ENCODE results near the gene WT1. TPM values are rescaled to one million over a fixed set of nuclear protein-coding genes. Genes with fewer than 3 reads are reported as not detected.
A peak's percentile ranks its signal among the peaks of the same experiment; 100 is the strongest.

The WT1 gene
- total and polyA plus RNA-seq, 4 donors, result 0.05 to 0.06 TPM; not detected in 2

DNA sequence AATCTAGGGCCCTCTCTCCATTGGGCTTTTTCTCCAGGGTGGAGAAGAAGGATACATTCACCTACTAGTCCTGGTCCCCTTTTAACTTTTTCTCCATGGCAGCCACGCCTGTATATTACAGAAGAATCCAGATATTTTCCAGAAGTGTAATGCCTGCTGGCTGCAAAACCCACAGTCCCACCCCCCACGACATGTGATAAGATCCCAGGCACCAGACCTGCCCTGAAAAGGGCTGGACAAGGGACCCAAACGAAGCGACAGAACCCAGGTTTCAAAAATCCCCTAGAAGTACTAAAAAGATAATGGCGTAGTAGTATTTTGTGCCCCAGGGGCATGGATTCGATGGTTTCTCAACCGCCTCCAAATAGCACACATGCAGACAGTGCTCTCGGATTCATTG lies 2.8 kb downstream of the WT1 start:
- no peak overlapping the region for H3K4me3 ChIP-seq (ENCODE audit: low read depth in 1 of 3, low read length in 3 of 3)
- no peaks in the 10 kb centered on the region for H3K9me3 ChIP-seq (ENCODE audit: control insufficient read depth in 4 of 4, low read length in 3 of 4)
- no peak overlapping the region for H3K27ac ChIP-seq (ENCODE audit: low read depth in 1 of 2, low read length in 2 of 2)
- H3K36me3 ChIP-seq (ENCODE audit: control insufficient read depth in 4 of 4, insufficient read depth in 3 of 4, low read depth in 1 of 4, low read length in 3 of 4), result no peaks in the 10 kb centered on the region
- no peak for DNase-seq (ENCODE audit: low spot score)
- no peak for TF ChIP-seq TAF1 (conservative IDR thresholded peaks at IDR 0.05)
- TF ChIP-seq FOXA2 (IDR thresholded peaks at IDR 0.05), result no peak
- no peak for TF ChIP-seq HNF4G (IDR thresholded peaks at IDR 0.05)
- no peak for TF ChIP-seq RXRA (IDR thresholded peaks at IDR 0.05)
- TF ChIP-seq, protein P1, sequence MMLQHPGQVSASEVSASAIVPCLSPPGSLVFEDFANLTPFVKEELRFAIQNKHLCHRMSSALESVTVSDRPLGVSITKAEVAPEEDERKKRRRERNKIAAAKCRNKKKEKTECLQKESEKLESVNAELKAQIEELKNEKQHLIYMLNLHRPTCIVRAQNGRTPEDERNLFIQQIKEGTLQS (IDR thresholded peaks at IDR 0.05), result no peak
- no peak for TF ChIP-seq JUND (IDR thresholded peaks at IDR 0.05)
- no peak for TF ChIP-seq NR2F2 (IDR thresholded peaks at IDR 0.05)
- TF ChIP-seq RAD21 (IDR thresholded peaks at IDR 0.05), result no peak
- TF ChIP-seq FOXA1 (IDR thresholded peaks at IDR 0.05), result no peak
- no peak for TF ChIP-seq GABPA (IDR thresholded peaks at IDR 0.05 in 1 of 2, conservative IDR thresholded peaks at IDR 0.05 in 1 of 2)
- TF ChIP-seq, protein P2, sequence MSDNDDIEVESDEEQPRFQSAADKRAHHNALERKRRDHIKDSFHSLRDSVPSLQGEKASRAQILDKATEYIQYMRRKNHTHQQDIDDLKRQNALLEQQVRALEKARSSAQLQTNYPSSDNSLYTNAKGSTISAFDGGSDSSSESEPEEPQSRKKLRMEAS (IDR thresholded peaks at IDR 0.05), result no peak
- TF ChIP-seq HNF4A (conservative IDR thresholded peaks at IDR 0.05), result no peak
- no peak for TF ChIP-seq YY1 (IDR thresholded peaks at IDR 0.05)
- TF ChIP-seq, protein P3, sequence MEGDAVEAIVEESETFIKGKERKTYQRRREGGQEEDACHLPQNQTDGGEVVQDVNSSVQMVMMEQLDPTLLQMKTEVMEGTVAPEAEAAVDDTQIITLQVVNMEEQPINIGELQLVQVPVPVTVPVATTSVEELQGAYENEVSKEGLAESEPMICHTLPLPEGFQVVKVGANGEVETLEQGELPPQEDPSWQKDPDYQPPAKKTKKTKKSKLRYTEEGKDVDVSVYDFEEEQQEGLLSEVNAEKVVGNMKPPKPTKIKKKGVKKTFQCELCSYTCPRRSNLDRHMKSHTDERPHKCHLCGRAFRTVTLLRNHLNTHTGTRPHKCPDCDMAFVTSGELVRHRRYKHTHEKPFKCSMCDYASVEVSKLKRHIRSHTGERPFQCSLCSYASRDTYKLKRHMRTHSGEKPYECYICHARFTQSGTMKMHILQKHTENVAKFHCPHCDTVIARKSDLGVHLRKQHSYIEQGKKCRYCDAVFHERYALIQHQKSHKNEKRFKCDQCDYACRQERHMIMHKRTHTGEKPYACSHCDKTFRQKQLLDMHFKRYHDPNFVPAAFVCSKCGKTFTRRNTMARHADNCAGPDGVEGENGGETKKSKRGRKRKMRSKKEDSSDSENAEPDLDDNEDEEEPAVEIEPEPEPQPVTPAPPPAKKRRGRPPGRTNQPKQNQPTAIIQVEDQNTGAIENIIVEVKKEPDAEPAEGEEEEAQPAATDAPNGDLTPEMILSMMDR (IDR thresholded peaks at IDR 0.05; ENCODE audit: low read depth, low read length, missing input control), result no peak
- TF ChIP-seq, protein P4, sequence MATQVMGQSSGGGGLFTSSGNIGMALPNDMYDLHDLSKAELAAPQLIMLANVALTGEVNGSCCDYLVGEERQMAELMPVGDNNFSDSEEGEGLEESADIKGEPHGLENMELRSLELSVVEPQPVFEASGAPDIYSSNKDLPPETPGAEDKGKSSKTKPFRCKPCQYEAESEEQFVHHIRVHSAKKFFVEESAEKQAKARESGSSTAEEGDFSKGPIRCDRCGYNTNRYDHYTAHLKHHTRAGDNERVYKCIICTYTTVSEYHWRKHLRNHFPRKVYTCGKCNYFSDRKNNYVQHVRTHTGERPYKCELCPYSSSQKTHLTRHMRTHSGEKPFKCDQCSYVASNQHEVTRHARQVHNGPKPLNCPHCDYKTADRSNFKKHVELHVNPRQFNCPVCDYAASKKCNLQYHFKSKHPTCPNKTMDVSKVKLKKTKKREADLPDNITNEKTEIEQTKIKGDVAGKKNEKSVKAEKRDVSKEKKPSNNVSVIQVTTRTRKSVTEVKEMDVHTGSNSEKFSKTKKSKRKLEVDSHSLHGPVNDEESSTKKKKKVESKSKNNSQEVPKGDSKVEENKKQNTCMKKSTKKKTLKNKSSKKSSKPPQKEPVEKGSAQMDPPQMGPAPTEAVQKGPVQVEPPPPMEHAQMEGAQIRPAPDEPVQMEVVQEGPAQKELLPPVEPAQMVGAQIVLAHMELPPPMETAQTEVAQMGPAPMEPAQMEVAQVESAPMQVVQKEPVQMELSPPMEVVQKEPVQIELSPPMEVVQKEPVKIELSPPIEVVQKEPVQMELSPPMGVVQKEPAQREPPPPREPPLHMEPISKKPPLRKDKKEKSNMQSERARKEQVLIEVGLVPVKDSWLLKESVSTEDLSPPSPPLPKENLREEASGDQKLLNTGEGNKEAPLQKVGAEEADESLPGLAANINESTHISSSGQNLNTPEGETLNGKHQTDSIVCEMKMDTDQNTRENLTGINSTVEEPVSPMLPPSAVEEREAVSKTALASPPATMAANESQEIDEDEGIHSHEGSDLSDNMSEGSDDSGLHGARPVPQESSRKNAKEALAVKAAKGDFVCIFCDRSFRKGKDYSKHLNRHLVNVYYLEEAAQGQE (IDR thresholded peaks at IDR 0.05), result no peak
- peaks cover 14 to 49% (median 33%) of the 10 kb centered on the region in 4 donors for H3K4me1 ChIP-seq (ENCODE audit: control insufficient read depth in 4 of 4, insufficient read depth in 4 of 4, low read length in 3 of 4)
- no peak overlapping the region for H3K9ac ChIP-seq (ENCODE audit: low read depth in 1 of 2, low read length in 2 of 2)
- peaks cover 4 to 39% (median 25%) of the 10 kb centered on the region in 4 donors for H3K27me3 ChIP-seq (ENCODE audit: control insufficient read depth in 4 of 4, insufficient read depth in 4 of 4, low read length in 3 of 4)
- WGBS, result 25% methylated on average over 8 of the region's 8 CpGs

DNA sequence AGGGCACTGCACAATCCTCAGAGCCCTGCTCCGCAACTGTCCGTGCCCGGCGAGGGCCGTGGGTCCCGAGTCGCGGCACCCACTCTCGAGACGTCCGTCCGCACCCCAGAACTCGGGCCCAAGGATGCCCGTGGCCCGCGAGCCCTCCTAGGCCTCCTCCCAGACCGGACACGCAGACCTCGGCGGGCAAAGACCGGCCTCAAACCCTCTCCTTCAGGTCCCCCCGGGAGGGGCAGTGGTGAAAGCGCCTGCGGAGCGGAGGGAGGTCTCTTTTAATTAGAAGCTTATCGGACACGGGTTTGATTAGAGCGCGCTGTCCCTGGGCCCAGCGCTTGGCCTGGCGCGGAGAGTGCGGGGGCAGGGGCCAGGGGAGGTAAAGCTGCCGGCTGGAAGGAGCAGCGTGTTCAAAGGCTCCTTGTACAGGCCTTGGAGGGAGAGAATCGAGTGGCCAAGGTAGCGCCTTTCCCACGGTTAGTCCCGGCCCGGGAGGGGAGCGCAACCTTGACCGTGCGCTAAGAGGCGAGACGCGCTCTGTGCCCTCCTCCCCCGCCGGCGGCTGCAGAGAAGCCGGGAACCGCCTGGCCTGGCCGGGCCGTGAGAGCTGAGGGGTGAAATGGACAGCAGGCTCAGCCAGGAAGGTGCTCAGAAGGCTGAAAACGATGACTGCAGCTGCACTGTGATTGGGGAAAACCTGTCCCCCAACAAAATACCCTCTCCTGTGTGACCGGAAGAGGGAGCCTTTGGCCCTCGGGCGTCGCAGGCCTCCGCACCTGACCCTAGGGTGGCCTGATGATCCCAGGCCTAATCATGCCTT lies 4.6 kb downstream of the WT1 start:
- 14% methylated on average over 59 of the region's 59 CpGs for WGBS
- H3K27ac ChIP-seq (ENCODE audit: low read depth in 1 of 2, low read length in 2 of 2), result no peak overlapping the region
- DNase-seq (ENCODE audit: low spot score), result no peak

More for the DNA sequence above, 4.6 kb downstream of the WT1 start:
- Histone ChIP-seq H3K27me3 (ENCODE audit: control insufficient read depth in 4 of 4, insufficient read depth in 4 of 4, low read length in 3 of 4) (peaks cover 4 to 48% (median 26%) of the 10 kb centered on the region in 4 donors), H3K36me3 (ENCODE audit: control insufficient read depth in 4 of 4, insufficient read depth in 3 of 4, low read depth in 1 of 4, low read length in 3 of 4) (no peaks in the 10 kb centered on the region), H3K9ac (ENCODE audit: low read depth in 1 of 2, low read length in 2 of 2) (no peak overlapping the region), H3K4me1 (ENCODE audit: control insufficient read depth in 4 of 4, insufficient read depth in 4 of 4, low read length in 3 of 4) (peaks cover 12 to 36% (median 23%) of the 10 kb centered on the region in 4 donors), H3K9me3 (ENCODE audit: control insufficient read depth in 4 of 4, low read length in 3 of 4) (peaks cover 0 to 2% (median 0%) of the 10 kb centered on the region in 4 donors), H3K4me3 (ENCODE audit: low read depth in 1 of 3, low read length in 3 of 3) (no peak overlapping the region)
- TF ChIP-seq FOXA1 (IDR thresholded peaks at IDR 0.05) (no peak), SP1 (IDR thresholded peaks at IDR 0.05) (no peak), RAD21 (IDR thresholded peaks at IDR 0.05) (peak in 1 of 2 donors; percentile 57)
- TF ChIP-seq, protein P2 (IDR thresholded peaks at IDR 0.05), result no peak

Measured in liver (tissue), 9 donors.